Astrocyte of the cerebellum (primary cell): Measurements from ENCODE around the gene CACNA1S.

Experiments
- DNase-seq: peaks from one replicate; pipeline ENCODE4 v3.0.0-alpha.2; 2011; ENCODE audit warnings: low read depth
- H3K4me3 ChIP-seq: 2 replicates; pipeline ENCODE4 v1.5.1; 2011; ENCODE audit warnings: mild to moderate bottlenecking, low read depth, low read length, moderate library complexity
- CTCF ChIP-seq: IDR thresholded peaks from 2 replicates; pipeline ENCODE4 v1.5.1; 2012; ENCODE audit warnings: low read length, low read depth, moderate library complexity, mild to moderate bottlenecking; ENCODE audit errors: missing control alignments
- in situ Hi-C: cut with HindIII; loops from 2 replicates; pipeline ENCODE4 v1.10.0; 2017; ENCODE audit warnings: low sequenced_read_pairs

Gene CACNA1S

DNA sequence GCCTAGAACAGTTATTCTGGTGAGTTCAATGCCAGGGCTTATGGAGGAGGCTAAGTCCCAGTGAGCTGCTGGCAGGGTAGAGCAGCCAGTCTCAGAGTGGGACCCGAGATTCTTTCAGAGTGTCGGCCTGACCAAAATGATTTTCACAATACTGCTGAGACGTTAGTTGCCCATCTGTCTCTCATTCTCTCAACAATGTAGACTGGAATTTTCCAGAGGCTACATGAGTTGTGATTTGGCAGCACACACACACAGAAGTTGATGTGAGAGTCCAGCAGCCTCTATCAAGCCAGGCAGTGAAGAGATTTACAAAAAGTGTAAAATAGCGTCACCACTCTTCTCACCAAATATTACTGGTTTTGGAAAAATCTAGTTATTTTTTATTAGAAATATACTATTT is 21.7 kb downstream of the CACNA1S start:
- H3K4me3 ChIP-seq = no peak overlapping the region
- in situ Hi-C loops = no loop called here
- no peak for DNase-seq
- no peak for TF ChIP-seq CTCF

DNA sequence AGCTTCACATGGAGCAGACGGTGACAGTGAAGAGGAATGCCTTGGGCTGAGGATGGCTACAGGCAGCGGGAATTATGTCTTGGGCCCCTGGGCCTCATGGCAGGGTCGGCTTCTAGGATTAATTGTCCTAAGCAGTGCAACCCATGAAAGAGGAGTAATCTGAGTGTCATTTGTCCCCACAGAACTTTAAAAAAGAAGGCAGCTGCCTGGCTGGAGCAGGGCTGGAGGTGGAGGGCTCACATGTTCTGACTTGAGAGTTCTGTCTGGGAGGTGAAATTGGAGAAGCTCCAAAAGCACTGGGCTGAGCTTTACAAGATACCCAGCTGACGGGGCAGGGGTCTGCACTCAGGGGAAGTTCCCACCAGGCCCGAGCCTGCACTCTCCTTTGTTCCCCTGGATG is 22.6 kb downstream of the CACNA1S start:
- no peak overlapping the region for H3K4me3 ChIP-seq
- DNase-seq = no peak
- TF ChIP-seq CTCF = no peak
- in situ Hi-C loops = no loop called here

DNA sequence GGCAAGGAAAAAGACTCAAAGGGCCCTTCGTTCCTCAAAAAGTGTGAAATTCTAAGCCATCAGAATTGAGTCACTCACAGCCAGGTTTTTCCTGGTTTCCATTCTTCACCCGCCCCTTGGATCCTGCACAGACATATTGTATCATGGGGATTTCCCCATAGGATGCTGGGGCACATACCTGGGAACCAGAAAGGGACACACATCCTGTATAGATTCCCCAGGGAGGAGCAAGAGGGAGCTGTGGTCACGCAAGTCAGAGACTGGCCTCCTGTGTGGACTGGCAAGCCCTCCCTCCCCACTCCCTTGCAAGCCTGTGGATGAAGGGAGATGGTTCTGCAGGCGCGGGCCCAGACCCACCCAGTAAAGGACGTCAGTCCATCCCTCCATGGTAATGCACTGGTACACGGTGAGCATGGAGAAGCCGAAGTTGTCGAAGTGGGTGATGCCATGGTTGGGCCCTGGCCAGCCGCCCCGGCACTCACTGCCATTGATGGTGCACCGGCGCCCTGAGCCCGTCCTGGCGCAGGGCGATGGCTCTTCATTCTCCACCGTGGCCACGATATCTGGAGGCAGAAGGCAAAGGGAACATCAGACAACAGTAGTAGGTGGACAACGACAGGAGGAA is 23.2 kb downstream of the CACNA1S start:
- H3K4me3 ChIP-seq = no peak overlapping the region
- in situ Hi-C loops = no loop called here
- DNase-seq = no peak
- TF ChIP-seq CTCF = no peak

GRCh38 chr1:201088395-201088794 is 23.8 kb downstream of the CACNA1S start:
- H3K4me3 ChIP-seq = no peak overlapping the region
- TF ChIP-seq CTCF = no peak
- no peak for DNase-seq
- in situ Hi-C loops = no loop called here

GRCh38 chr1:201085902-201086735 is 26.1 kb downstream of the CACNA1S start:
- no peak for DNase-seq
- TF ChIP-seq CTCF = peak; percentile 67
- in situ Hi-C loops = no loop called here
- no peak overlapping the region for H3K4me3 ChIP-seq

- no peak for DNase-seq
- H3K4me3 ChIP-seq = no peak overlapping the region
- in situ Hi-C loops = no loop called here
- TF ChIP-seq CTCF = no peak
Measured at GRCh38 chr1:201084295-201084694, 27.9 kb downstream of the CACNA1S start.
